ENCODE measurements around the gene RNF208.
A peak's percentile ranks its signal among the peaks of the same experiment; 100 is the strongest.

The RNF208 gene

GRCh38 chr9:137211532-137211931 is 10.5 kb downstream of the RNF208 start:
- no peak for DNase-seq

DNA sequence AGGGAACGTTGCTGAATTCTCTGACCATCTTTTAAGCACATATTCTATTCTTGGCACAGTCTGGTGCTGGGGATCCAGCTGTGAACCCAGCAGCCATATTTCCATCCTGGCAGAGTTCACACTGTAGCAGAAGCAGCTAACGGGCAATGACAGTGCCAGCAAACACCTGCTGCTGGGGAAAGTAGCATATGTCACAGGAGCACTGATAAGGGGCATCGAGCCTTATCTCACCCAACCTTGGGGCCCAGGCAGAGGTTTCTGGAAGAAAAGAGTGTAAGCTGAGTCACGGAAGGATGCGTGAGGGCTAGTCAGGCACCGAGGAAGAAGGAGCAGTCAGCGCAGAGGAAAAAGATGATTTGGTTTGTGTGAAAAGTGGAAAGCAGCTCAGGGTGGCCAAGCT is 15.4 kb downstream of the RNF208 start:
- DNase-seq: no peak

- peak; percentile 30 for DNase-seq
These were observed 16.6 kb downstream of the RNF208 start, which contains the start of the genes NDOR1 and TMEM203 for GRCh38 chr9:137205126-137206069. NDOR1 (plus strand) TSS chr9:137205700; CDS start chr9:137205778, 78 bp downstream. TMEM203 (minus strand) TSS chr9:137205648; CDS start chr9:137205414, 234 bp downstream.

GRCh38 chr9:137204731-137205125 is 17.3 kb downstream of the RNF208 start:
- DNase-seq: no peak

DNA sequence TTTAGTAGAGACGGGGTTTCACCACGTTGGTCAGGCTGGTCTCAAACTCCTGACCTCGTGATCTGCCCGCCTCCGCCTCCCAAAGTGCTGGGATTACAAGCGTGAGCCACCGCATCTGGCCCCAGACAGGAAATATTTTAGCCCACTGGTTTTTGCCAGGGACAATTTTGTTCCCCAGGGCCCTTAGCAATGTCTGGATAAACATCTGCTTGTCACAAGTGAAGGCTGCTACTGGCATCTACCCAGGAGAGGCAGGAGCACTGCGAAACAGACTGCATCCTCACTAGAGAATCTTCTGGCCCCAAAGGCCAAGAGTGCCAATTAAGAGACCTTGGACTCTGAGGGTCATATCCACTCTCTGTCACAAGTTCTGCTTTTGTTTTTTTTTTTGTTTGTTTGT is 19.1 kb downstream of the RNF208 start:
- no peak for DNase-seq

GRCh38 chr9:137201205-137201868 is 20.7 kb downstream of the RNF208 start:
- no peak for DNase-seq

DNA sequence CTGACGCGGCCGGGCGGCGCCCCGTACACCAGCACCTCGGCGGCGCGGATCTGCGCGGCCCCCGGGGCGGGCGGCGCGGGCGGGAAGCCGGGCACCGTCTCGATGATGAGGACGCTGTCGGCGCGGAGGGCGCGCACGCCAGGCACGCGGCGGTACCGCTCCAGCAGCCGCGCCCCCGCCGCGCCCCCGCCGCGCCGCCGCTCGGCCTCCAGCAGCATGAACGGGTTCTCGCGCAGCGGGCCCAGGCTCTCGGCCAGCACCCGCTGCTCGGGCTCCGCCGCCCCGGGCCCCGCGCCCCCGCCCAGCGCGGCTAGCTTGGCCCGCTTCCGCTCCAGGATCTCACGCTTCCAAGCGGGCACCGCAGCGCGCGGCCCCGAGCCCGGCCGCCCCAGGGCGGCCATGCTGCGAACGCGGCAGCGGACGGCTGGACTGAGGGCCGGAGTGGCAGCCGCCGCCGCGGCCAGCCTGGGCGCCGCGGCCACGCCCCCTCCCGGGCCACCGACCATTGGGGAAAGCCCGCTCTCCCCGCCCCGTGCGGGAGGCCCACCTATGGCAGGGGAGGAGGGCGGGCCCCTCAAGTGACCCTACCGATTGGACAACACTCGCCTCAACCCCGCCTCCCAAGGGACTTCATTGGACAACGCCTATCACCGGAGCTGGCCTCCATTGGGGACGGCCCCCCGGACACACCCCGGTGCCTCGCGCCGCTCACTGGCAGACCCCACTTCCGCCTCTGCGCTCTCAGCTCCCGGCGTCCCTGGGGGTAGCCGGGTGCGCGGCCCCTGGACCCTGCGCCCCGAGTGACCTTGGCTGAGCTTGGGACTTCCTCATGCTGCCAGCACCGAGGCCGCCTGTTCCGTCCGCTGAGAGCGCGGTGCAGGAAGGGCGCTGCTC is 21.5 kb downstream of the RNF208 start, which contains the start of gene TPRN:
TPRN (minus strand) TSS at position 431 of the 894 bp plus-strand sequence; CDS start at position 401, 30 bp downstream.
- peak; percentile 84 to 96 for DNase-seq

DNA sequence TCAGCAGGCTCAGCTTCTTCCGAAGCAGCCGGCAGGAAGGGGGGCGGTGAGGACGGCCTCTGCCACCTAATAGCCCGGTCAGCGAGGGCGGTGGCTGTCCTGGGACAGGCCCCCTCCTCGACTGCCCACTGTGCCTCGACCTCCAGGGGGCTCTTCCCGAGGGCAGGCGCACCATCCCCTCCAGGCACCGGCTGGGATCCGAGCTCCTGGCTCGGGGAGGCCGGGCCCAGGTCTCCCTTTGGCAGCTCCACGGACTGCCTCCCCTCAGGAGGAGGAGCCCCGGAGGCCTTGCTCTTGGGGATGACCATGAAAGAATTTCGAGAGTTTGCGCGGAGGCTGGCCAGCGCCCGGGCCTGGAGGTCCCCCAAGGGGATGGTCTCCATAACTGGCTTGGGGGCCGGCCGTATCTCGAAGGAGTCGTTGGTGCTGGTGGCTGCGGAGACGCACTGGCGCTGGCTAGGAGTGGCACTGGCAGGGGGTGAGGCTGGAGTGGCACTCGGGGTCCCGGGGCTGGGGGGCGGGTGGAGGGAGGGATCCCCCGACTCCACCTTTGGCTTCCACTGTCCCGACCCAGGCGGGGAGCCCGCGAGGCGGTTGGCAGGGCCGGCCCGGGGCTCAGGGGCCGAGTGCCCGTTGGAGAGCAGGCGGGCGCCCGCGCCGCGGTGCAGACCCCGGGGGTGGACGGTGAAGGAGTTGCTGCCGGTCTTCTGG is 22.5 kb downstream of the RNF208 start:
- no peak for DNase-seq

- DNase-seq: no peak
These were observed 23.1 kb downstream of the RNF208 start for GRCh38 chr9:137198902-137199283.

- no peak for DNase-seq
These were observed 23.8 kb downstream of the RNF208 start for GRCh38 chr9:137198051-137198901.

- peak; percentile 28 to 81 for DNase-seq
These were observed 26.4 kb downstream of the RNF208 start for GRCh38 chr9:137195525-137196220.

DNA sequence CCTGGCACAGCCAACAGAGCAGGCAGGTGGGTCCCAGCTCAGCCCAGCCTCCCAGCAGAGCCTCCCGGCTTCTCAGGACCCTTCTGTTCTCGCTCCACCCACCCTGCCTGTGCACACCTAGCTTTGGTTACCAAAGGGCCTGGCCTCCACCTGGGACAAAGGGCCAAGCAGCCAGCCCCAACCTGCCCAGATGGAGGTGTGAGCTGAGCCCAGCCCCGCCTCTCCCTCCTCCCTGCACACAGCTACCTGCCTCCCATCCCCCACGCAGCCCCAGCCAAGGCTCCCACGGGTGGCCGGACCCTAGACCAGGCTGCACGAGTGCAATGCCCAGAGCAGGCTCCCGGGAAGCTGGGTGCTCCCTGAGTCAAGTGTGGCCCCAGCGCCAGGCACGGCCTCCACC is 27.1 kb downstream of the RNF208 start:
- DNase-seq: no peak

- DNase-seq: no peak
These were observed 27.7 kb downstream of the RNF208 start for GRCh38 chr9:137194388-137194787.

- DNase-seq: no peak
These were observed 28.3 kb downstream of the RNF208 start for GRCh38 chr9:137193771-137194170.

GRCh38 chr9:137192859-137193258 is 29.2 kb downstream of the RNF208 start:
- no peak for DNase-seq

DNA sequence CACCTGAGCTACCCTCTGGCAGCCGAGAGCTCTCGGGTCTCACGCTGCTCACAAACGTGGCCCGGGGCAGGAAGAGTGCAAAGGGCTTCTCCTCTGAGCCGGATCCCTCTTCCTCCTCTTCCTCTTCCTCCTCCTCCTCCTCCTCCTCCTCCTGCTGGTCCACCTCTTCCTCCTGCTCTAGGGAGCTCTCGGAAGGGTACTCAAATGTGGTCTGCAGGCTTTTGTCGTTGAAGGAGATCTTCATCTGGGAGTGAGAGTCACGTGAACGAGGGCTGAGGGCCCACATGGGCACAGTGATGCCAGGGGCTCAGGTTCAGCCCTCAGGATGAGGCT is 29.6 kb downstream of the RNF208 start:
- no peak for DNase-seq

- no peak for DNase-seq
These were observed 30.2 kb downstream of the RNF208 start for GRCh38 chr9:137191691-137192447.

GRCh38 chr9:137191245-137191644 is 30.8 kb downstream of the RNF208 start:
- no peak for DNase-seq

- DNase-seq: no peak
These were observed 31.7 kb downstream of the RNF208 start for GRCh38 chr9:137190315-137190856.
